ENCODE data around the gene SETX. TPM values are rescaled to one million over a fixed set of nuclear protein-coding genes. Genes with fewer than 3 reads are reported as not detected.

The SETX gene
- total RNA-seq, 1 experiment from 2014 or later = 44.3 TPM

DNA sequence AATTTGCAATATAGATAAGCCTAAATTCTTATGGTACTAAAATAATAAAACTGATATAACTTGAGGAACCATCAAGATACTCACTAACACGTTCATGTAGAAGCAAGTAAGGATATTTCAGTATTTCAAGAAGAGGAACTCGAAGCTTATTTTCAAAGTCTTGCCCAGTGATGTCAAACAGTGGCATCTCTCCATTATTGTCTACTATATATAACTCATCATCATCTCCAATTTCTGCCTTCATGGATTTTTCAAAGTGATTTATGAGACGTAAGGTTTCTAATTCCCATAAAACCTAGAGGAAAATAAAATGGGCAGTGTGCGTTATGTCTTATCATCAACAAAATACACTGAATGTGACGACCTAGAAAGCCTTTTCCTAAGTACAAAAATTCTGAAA lies 8.6 kb downstream of the SETX start:
- no peaks in the 10 kb centered on the region for H3K27me3 Mint-ChIP-seq (ENCODE audit: low read depth)
- no peak overlapping the region for H3K4me2 ChIP-seq (ENCODE audit: insufficient read depth, insufficient read length, low read length)
- no peak overlapping the region for H3K4ac ChIP-seq (ENCODE audit: low read depth, low read length)
- H2AK5ac ChIP-seq (ENCODE audit: insufficient read length, low read length) = no peak overlapping the region
- no peaks in the 10 kb centered on the region for H3K23me2 ChIP-seq (ENCODE audit: insufficient read length, low read depth, low read length, poor library complexity, severe bottlenecking)
- no peak overlapping the region for H3K18ac ChIP-seq (ENCODE audit: insufficient read length, low read depth, low read length)
- H3K56ac ChIP-seq (ENCODE audit: insufficient read length, low read depth, low read length) = no peak overlapping the region
- no peak overlapping the region for H3T11ph ChIP-seq (ENCODE audit: low read length)
- H2BK12ac ChIP-seq (ENCODE audit: insufficient read length, low read depth, low read length) = no peak overlapping the region
- H2BK5ac ChIP-seq (ENCODE audit: insufficient read length, low read length) = no peak overlapping the region
- no peaks in the 10 kb centered on the region for H3K9me3 ChIP-seq (ENCODE audit: control insufficient read depth, low read depth, low read length)
- H3K79me2 ChIP-seq (ENCODE audit: insufficient read depth, low read length) = no peaks in the 10 kb centered on the region
- H3K23ac ChIP-seq (ENCODE audit: insufficient read length, low read depth, low read length) = no peak overlapping the region
- no peak overlapping the region for H2BK20ac ChIP-seq (ENCODE audit: low read depth, low read length, poor library complexity, severe bottlenecking)
- no peak overlapping the region for H3K9ac ChIP-seq (ENCODE audit: extremely low read depth, insufficient read length, low read length)
- H2AFZ ChIP-seq (ENCODE audit: low read length) = no peak overlapping the region
- DNase-seq = no peak
- no peaks in the 10 kb centered on the region for H4K20me1 ChIP-seq (ENCODE audit: control insufficient read depth, insufficient read depth, insufficient read length)
- no peaks in the 10 kb centered on the region for H3K27me3 ChIP-seq (ENCODE audit: insufficient read depth, low read length)
- no peak overlapping the region for H4K8ac ChIP-seq (replicated peaks; ENCODE audit: insufficient read length, low read depth, low read length)
- H3K4me1 ChIP-seq (ENCODE audit: insufficient read depth, low read length) = no peaks in the 10 kb centered on the region
- TF ChIP-seq, protein P1, sequence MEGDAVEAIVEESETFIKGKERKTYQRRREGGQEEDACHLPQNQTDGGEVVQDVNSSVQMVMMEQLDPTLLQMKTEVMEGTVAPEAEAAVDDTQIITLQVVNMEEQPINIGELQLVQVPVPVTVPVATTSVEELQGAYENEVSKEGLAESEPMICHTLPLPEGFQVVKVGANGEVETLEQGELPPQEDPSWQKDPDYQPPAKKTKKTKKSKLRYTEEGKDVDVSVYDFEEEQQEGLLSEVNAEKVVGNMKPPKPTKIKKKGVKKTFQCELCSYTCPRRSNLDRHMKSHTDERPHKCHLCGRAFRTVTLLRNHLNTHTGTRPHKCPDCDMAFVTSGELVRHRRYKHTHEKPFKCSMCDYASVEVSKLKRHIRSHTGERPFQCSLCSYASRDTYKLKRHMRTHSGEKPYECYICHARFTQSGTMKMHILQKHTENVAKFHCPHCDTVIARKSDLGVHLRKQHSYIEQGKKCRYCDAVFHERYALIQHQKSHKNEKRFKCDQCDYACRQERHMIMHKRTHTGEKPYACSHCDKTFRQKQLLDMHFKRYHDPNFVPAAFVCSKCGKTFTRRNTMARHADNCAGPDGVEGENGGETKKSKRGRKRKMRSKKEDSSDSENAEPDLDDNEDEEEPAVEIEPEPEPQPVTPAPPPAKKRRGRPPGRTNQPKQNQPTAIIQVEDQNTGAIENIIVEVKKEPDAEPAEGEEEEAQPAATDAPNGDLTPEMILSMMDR (conservative IDR thresholded peaks at IDR 0.05) = no peak
- H2BK120ac ChIP-seq (ENCODE audit: low read depth, low read length, poor library complexity, severe bottlenecking) = no peak overlapping the region
- H2BK15ac ChIP-seq (ENCODE audit: low read depth, low read length) = no peak overlapping the region
- no peaks in the 10 kb centered on the region for H3K9me3 Mint-ChIP-seq
- H4K91ac ChIP-seq (ENCODE audit: insufficient read length, low read depth, low read length) = no peak overlapping the region
- no peak overlapping the region for H3K4me3 Mint-ChIP-seq
- no peak overlapping the region for H4K5ac ChIP-seq (ENCODE audit: insufficient read length, low read depth, low read length)
- WGBS (ENCODE audit: extremely low coverage, insufficient read length, low lambda C conversion rate) = no CpG with 5 or more reads among the region's 5 CpGs
- H3K36me3 Mint-ChIP-seq (ENCODE audit: insufficient read depth in 1 of 3, low read depth in 3 of 3) = peaks cover 47 to 86% (median 69%) of the 10 kb centered on the region in 3 experiments; a peak in 6 of 7 replicates
- H3K14ac ChIP-seq (ENCODE audit: insufficient read depth, low read length) = no peak overlapping the region
- H3K27ac Mint-ChIP-seq = no peak overlapping the region
- H3K4me1 Mint-ChIP-seq = no peaks in the 10 kb centered on the region
- no peak overlapping the region for H3K27ac ChIP-seq (ENCODE audit: insufficient read length, low read depth, low read length)
- H3K79me1 ChIP-seq (ENCODE audit: insufficient read depth, low read depth, low read length, poor library complexity, severe bottlenecking) = no peaks in the 10 kb centered on the region
